Measurements from ENCODE around the gene CDH4. TPM values are rescaled to one million over a fixed set of nuclear protein-coding genes. Genes with fewer than 3 reads are reported as not detected.

CDH4 gene
- total and polyA plus RNA-seq, 7 donors = under 0.01 to 0.06 TPM; not detected in 5

DNA sequence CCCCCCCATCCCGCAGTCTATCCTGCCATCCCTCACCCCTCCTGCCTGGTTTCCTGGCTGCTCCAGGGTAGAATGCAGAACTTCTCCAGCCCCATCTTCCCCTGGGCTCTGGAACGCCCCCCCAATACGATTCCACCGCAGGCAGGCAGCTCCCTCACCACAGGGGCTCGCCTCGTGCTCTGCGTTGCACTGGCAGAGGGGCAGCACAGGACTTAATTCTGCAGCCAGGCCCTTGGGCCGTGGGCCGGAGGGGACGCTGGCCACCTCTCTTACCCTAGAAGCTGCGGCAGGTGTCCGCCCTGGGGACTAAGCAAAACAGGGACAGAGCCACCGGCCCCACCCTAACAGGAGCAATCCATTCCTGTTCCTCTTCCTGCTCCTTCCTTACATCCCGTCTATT lies 263.9 kb downstream of the CDH4 start:
- 77 to 80% methylated on average over 14 of the region's 14 CpGs for WGBS, 2 donors
- no peak overlapping the region for H3K27ac ChIP-seq
- H3K4me1 ChIP-seq = no peaks in the 10 kb centered on the region
- TF ChIP-seq POLR2A (IDR thresholded peaks at IDR 0.05) = no peak
- TF ChIP-seq POLR2AphosphoS5 (IDR thresholded peaks at IDR 0.05) = no peak
- no peak for TF ChIP-seq EP300 (IDR thresholded peaks at IDR 0.05)
- TF ChIP-seq, protein P1, sequence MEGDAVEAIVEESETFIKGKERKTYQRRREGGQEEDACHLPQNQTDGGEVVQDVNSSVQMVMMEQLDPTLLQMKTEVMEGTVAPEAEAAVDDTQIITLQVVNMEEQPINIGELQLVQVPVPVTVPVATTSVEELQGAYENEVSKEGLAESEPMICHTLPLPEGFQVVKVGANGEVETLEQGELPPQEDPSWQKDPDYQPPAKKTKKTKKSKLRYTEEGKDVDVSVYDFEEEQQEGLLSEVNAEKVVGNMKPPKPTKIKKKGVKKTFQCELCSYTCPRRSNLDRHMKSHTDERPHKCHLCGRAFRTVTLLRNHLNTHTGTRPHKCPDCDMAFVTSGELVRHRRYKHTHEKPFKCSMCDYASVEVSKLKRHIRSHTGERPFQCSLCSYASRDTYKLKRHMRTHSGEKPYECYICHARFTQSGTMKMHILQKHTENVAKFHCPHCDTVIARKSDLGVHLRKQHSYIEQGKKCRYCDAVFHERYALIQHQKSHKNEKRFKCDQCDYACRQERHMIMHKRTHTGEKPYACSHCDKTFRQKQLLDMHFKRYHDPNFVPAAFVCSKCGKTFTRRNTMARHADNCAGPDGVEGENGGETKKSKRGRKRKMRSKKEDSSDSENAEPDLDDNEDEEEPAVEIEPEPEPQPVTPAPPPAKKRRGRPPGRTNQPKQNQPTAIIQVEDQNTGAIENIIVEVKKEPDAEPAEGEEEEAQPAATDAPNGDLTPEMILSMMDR (IDR thresholded peaks at IDR 0.05) = no peak
- H3K27me3 ChIP-seq = peaks cover 0 to 50% (median 20%) of the 10 kb centered on the region in 3 donors
- no peak for DNase-seq
- intact Hi-C loops (cut with DNase I) = no loop called here
- no peak overlapping the region for H3K4me3 ChIP-seq
- no peaks in the 10 kb centered on the region for H3K9me3 ChIP-seq
- no peaks in the 10 kb centered on the region for H3K36me3 ChIP-seq

DNA sequence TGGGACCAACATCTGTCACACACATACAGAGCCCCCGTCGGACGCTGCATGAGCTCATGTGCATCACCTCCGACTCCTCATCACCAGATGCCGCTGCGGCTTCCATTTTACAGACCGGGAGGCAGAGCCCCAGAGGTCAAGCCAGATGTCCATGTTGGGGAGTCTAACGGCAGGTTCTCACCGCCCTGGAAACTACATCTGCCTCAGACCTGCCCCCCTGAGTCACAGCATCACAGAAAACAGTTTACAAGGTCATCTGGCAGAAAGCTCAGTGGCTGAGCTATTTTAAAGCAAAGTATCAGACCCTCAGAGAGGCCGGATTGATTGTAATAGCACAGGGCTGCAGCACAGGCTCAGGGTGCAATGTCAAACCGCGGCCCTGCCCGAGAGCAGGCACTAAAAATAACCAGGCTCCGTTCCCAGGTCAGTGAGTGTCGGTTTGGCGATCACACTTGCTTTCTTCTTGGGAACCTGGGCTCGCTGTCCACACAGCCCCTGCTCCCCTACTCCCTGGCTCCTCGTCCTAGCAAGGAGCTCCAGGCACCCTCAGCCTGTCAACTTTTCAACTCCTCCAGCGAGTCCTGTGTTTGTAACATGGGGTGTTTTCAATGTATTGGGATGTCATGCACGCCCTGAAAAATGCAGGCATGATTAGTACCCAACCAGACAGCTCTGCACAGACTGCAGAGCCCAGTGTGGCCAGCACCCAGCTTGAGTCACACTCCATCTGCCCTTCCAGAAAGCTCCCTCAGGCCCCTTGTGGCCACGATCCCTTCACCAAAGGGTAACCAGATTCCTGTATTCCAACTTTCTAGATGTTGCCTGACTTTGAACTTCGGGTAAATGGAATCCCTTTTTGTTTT lies 264.5 kb downstream of the CDH4 start:
- Histone ChIP-seq H3K9me3 (no peaks in the 10 kb centered on the region), H3K27me3 (peaks cover 0 to 57% (median 20%) of the 10 kb centered on the region in 3 donors), H3K4me3 (no peak overlapping the region), H3K36me3 (no peaks in the 10 kb centered on the region), H3K27ac (no peak overlapping the region), H3K4me1 (no peaks in the 10 kb centered on the region)
- TF ChIP-seq POLR2A (IDR thresholded peaks at IDR 0.05) (no peak), EP300 (IDR thresholded peaks at IDR 0.05) (no peak), POLR2AphosphoS5 (IDR thresholded peaks at IDR 0.05) (no peak)
- TF ChIP-seq, protein P1 (IDR thresholded peaks at IDR 0.05) = no peak
- intact Hi-C loops (cut with DNase I) = no loop called here
- no peak for DNase-seq
- WGBS, 2 donors = 65 to 74% methylated on average over 22 of the region's 22 CpGs

DNA sequence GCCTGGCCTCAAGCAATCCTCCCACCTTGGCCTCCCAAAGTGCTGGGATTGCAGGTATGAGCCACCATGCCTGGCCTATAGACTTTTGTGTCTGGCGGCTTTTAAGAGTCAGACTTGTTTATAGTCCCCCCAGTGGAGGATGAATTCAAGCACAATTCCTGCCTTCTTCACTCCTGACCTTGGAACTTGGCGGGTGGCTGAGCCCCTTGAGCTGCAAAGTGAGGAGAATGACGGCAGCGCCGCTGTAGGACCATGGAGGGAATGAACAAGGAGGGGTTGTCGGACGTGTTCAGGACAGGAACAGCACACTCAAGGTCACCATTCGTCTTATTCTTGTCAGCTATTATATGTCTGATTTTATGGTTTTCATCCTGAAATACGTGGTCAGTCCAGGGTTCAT lies 265.4 kb downstream of the CDH4 start:
- 71 to 79% methylated on average over 9 of the region's 9 CpGs for WGBS, 2 donors
- H3K4me3 ChIP-seq = no peak overlapping the region
- no peaks in the 10 kb centered on the region for H3K36me3 ChIP-seq
- H3K4me1 ChIP-seq = no peaks in the 10 kb centered on the region
- DNase-seq = no peak
- intact Hi-C loops (cut with DNase I) = no loop called here
- no peak overlapping the region for H3K27ac ChIP-seq
- H3K27me3 ChIP-seq = peaks cover 0 to 65% (median 20%) of the 10 kb centered on the region in 3 donors
- no peaks in the 10 kb centered on the region for H3K9me3 ChIP-seq
- TF ChIP-seq EP300 (IDR thresholded peaks at IDR 0.05) (no peak), POLR2AphosphoS5 (IDR thresholded peaks at IDR 0.05) (no peak), POLR2A (IDR thresholded peaks at IDR 0.05) (no peak)
- TF ChIP-seq, protein P1 (IDR thresholded peaks at IDR 0.05) = no peak

DNA sequence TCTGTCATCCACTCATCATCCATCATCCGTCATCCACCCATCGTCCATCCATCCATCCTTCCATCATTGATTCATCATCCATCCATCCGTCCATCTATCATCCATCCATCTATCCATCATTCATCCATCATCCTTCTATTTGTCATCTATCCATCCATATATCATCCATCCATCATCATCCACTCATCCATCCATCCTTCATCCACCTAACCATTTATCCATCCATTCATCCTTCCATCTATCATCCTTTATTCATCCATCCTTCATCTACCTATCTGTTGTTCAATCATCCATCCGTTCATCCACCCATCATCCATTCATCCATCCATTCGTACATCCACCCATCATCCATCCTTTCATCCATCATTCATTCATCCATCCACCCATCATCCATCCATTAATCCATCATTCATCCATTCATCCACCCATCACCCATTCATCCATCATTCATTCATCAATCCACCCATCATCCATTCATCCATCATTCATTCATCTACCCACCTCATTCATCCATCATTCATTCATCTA lies 266.4 kb downstream of the CDH4 start:
- 89 to 92% methylated on average over 5 of the region's 5 CpGs for WGBS, 2 donors
- no peak for TF ChIP-seq EP300 (IDR thresholded peaks at IDR 0.05)
- TF ChIP-seq, protein P1 (IDR thresholded peaks at IDR 0.05) = no peak
- no peak for TF ChIP-seq POLR2AphosphoS5 (IDR thresholded peaks at IDR 0.05)
- TF ChIP-seq POLR2A (IDR thresholded peaks at IDR 0.05) = no peak
- no peak overlapping the region for H3K4me3 ChIP-seq
- H3K27me3 ChIP-seq = peaks cover 0 to 76% (median 20%) of the 10 kb centered on the region in 3 donors
- intact Hi-C loops (cut with DNase I) = no loop called here
- no peaks in the 10 kb centered on the region for H3K9me3 ChIP-seq
- H3K4me1 ChIP-seq = no peaks in the 10 kb centered on the region
- no peak for DNase-seq
- no peak overlapping the region for H3K27ac ChIP-seq
- H3K36me3 ChIP-seq = no peaks in the 10 kb centered on the region

Measured in sigmoid colon (tissue), 7 donors.